IPS DF 6.9 (cell line): ENCODE measurements around the gene LIPA.
"Not testable (repeated sequence)": the region's sequence is repeated elsewhere in the genome, so short reads cannot be mapped to it uniquely, and the experiment has no call there.

Experiments
- DNase-seq: peaks from one replicate; pipeline ENCODE4 v3.0.0-alpha.2; 2013; ENCODE audit warnings: low read depth, low spot score
- H3K27ac ChIP-seq: one replicate; pipeline ENCODE4 v1.5.1; 2013; ENCODE audit warnings: low read length, control low read depth
- H3K27me3 ChIP-seq: 2 replicates; pipeline ENCODE4 v1.6.1; 2013; ENCODE audit warnings: mild to moderate bottlenecking, low read length; ENCODE audit not compliant: control insufficient read depth, insufficient read depth
- H3K36me3 ChIP-seq: 2 replicates; pipeline ENCODE4 v1.6.1; 2013; ENCODE audit warnings: low read length; ENCODE audit not compliant: control insufficient read depth, insufficient read depth
- H3K4me1 ChIP-seq: 2 replicates; pipeline ENCODE4 v1.6.1; 2013; ENCODE audit warnings: low read length; ENCODE audit not compliant: control insufficient read depth, insufficient read depth
- H3K4me3 ChIP-seq: 2 replicates; pipeline ENCODE4 v1.5.1; 2013; ENCODE audit warnings: mild to moderate bottlenecking, low read length
- H3K9me3 ChIP-seq: 2 replicates; pipeline ENCODE4 v1.6.1; 2013; ENCODE audit warnings: low read length, inconsistent platforms; ENCODE audit not compliant: control insufficient read depth, insufficient read depth
- WGBS: extraction: QIAGEN DNeasy Blood & Tissue Kit; methylation state at CpG from one replicate; pipeline ENCODE4 v1.1.7; 2013; ENCODE audit warnings: mixed read lengths, missing lambda C conversion rate; ENCODE audit not compliant: insufficient read length, insufficient coverage; 5-methylcytosine and 5-hydroxymethylcytosine counted together

The LIPA gene

DNA sequence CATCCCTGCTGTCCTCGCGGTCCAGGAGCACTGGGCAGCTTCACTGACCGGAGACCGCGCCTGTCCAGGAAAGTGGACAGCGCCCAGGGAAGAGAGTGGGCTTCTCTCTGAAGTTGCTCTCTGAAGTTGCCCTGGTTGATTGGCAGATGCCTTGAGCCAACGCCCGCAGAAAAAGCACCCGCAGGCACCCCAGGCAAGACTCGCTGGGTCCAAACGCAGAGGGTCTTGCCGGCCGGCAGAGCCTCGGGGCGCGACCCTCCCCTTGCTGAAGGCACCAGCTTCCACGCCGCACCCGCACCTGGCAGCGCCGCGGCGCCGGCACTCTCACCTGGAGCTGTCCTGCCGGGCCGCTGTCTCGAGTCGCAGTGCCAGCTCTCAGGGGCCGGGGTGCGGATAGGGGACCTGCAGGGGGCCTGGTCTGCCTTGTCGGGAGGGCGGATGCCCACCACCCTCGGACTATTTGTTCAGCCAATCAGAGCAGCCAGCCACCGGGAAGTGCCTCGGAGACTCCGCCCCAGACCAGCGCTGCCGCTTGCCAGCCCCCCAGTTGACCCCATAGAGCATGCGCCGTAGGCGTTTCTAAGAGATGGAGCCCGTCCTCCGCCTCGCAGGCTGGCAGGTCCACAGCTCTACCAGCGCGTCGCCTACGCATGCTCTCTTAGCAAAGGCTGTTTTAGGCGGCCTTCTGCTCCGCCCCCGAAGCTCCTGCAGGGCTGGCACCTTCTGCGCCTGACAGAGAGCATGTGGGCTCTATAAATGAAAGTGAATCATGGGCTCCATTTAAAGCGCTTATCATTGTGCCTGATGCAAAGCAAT is at the start of gene LIPA:
Gene LIPA (minus strand): TSS at position 367 of the 816 bp plus-strand sequence. CDS start 4,127 bp downstream, outside the sequence.
- H3K36me3 ChIP-seq = no peaks in the 10 kb centered on the region
- WGBS = no CpG with 5 or more reads among the region's 53 CpGs
- H3K4me1 ChIP-seq = no peaks in the 10 kb centered on the region
- peak within 1 kb of the TSS; percentile 70 for H3K4me3 ChIP-seq
- H3K27me3 ChIP-seq = no peaks in the 10 kb centered on the region
- no peaks in the 10 kb centered on the region for H3K9me3 ChIP-seq
- peak; percentile 95 for DNase-seq
- H3K27ac ChIP-seq = no peak within 1 kb of the TSS

- Histone ChIP-seq H3K9me3 (no peaks in the 10 kb centered on the region), H3K27me3 (no peaks in the 10 kb centered on the region), H3K36me3 (no peaks in the 10 kb centered on the region), H3K27ac (no peak overlapping the region), H3K4me1 (no peaks in the 10 kb centered on the region), H3K4me3 (no peak overlapping the region)
- no peak for DNase-seq
- WGBS = no CpG with 5 or more reads among the region's 2 CpGs
Observed at GRCh38 chr10:89301232-89301631, 49.7 kb upstream of the LIPA start.

DNA sequence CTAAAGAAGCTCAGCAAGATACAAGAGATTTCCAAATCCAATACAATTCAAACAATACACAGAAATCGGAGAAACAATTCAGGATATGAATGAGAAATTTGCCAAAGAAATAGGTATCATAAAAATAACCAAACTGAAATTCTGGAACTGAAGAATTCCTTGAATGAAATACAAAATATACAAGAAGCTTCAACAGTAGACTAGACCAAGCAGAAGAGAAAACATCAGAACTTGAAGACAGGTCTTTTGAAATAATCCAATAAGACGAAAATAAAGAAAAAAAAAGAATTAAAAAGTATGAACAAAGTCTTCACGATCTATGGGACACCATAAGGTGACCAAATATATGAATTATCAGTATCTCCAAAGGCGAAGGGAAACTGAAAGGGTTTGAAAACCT is 47.5 kb upstream of the LIPA start:
- no CpG with 5 or more reads among the region's 4 CpGs for WGBS
- no peaks in the 10 kb centered on the region for H3K4me1 ChIP-seq
- H3K27me3 ChIP-seq = no peaks in the 10 kb centered on the region
- H3K27ac ChIP-seq = no peak overlapping the region
- H3K4me3 ChIP-seq = no peak overlapping the region
- H3K9me3 ChIP-seq = no peaks in the 10 kb centered on the region
- H3K36me3 ChIP-seq = no peaks in the 10 kb centered on the region
- DNase-seq = no peak

- WGBS = no CpG with 5 or more reads among the region's 5 CpGs
- Histone ChIP-seq H3K36me3 (no peaks in the 10 kb centered on the region), H3K9me3 (no peaks in the 10 kb centered on the region), H3K27me3 (no peaks in the 10 kb centered on the region), H3K4me3 (no peak overlapping the region), H3K27ac (no peak overlapping the region), H3K4me1 (no peaks in the 10 kb centered on the region)
- DNase-seq = no peak
Observed at GRCh38 chr10:89297791-89298190, 46.2 kb upstream of the LIPA start.

DNA sequence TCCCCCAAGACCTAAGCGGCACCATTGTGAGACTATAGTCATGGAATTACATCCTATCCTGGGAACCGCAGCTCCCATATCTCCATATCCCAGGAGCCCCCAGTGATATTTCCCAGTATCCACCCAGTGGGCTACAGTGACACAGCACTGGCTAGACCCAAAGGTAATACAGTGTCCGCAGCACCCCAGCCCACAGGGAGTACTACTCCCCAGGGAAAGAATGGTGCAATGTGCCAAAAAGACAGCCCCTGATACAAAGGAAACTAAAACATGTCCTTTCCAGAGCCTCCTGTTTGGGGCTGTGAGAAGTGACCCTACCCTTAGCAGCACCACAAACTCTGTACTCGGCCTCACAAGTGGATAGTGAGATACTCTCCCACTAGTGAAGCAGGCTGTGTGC is 45.8 kb upstream of the LIPA start:
- H3K4me3 ChIP-seq = no peak overlapping the region
- no peak overlapping the region for H3K27ac ChIP-seq
- no peaks in the 10 kb centered on the region for H3K4me1 ChIP-seq
- H3K27me3 ChIP-seq = no peaks in the 10 kb centered on the region
- H3K9me3 ChIP-seq = no peaks in the 10 kb centered on the region
- DNase-seq = no peak
- WGBS = no CpG with 5 or more reads among the region's 4 CpGs
- no peaks in the 10 kb centered on the region for H3K36me3 ChIP-seq

DNA sequence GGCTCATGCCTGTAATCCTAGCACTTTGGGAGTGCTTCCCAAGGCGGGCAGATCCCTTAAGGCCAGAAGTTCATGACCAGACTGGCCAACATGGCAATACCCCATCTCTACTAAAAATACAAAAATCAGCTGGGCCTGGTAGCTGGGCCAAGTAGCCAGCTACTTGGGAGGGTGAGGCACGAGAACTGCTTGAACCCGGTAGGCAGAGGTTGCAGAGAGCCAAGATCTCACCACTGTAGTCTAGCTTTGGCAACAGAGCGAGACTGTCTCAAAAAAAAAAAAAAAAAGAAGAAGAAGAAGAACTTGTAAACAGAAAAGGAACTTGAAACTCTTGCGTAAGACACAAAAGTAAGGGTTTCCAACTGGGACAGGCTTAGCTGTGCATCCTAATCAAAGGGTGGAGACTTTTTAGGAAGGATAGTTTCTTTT is 44.7 kb upstream of the LIPA start:
- no peak overlapping the region for H3K27ac ChIP-seq
- H3K9me3 ChIP-seq = no peaks in the 10 kb centered on the region
- no peak for DNase-seq

GRCh38 chr10:89295597-89295996 is 44.0 kb upstream of the LIPA start:
- no CpG with 5 or more reads among the region's 1 CpG for WGBS
- Histone ChIP-seq H3K27me3 (no peaks in the 10 kb centered on the region), H3K27ac (no peak overlapping the region), H3K9me3 (no peaks in the 10 kb centered on the region), H3K4me1 (no peaks in the 10 kb centered on the region), H3K4me3 (no peak overlapping the region), H3K36me3 (no peaks in the 10 kb centered on the region)
- no peak for DNase-seq

More for the DNA sequence above, 44.7 kb upstream of the LIPA start:
- no CpG with 5 or more reads among the region's 5 CpGs for WGBS
- H3K27me3 ChIP-seq = no peaks in the 10 kb centered on the region
- no peaks in the 10 kb centered on the region for H3K4me1 ChIP-seq
- no peak overlapping the region for H3K4me3 ChIP-seq
- no peaks in the 10 kb centered on the region for H3K36me3 ChIP-seq

GRCh38 chr10:89294721-89295239 is 43.2 kb upstream of the LIPA start:
- no peak for DNase-seq
- no CpG with 5 or more reads among the region's 3 CpGs for WGBS
- no peak overlapping the region for H3K4me3 ChIP-seq
- no peaks in the 10 kb centered on the region for H3K9me3 ChIP-seq
- H3K27me3 ChIP-seq = no peaks in the 10 kb centered on the region
- H3K36me3 ChIP-seq = no peaks in the 10 kb centered on the region
- no peak overlapping the region for H3K27ac ChIP-seq
- no peaks in the 10 kb centered on the region for H3K4me1 ChIP-seq

DNA sequence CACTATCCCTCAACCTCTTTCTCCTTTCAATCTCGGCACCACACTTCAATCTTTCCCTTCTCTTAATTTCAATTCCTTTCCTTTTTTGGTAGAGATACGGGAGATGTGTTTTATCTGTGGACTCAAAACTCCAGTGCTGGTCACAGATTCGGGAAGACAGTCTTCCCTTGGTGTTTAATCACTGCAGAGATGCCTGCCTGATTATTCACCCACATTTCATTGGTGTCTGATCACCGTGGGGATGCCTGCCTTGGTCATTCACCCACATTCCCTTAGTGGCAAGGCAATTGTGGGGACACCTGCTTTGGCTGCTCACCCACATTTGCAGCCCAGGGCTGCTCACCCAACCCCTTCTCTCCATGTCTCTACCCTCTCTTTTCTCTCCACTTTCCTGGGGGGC is 33.7 kb upstream of the LIPA start:
- H3K4me3 ChIP-seq, H3K9me3 ChIP-seq, DNase-seq, H3K4me1 ChIP-seq, H3K27ac ChIP-seq, H3K36me3 ChIP-seq, H3K27me3 ChIP-seq: not testable (repeated sequence)
- WGBS = 5% methylated on average over 1 of the region's 4 CpGs

DNA sequence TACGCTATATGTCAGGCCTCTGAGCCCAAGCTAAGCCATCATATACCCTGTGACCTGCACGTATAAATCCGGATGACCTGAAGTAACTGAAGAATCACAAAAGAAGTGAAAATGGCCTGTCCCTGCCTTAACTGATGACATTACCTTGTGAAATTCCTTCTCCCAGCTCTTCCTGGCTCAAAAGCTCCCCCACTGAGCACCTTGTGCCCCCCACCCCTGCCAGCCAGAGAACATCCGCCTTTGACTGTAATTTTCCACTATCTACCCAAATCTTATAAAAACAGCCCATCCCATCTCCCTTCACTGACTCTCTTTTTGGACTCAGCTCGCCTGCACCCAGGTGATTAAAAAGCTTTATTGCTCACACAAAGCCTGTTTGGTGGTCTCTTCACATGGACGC is 33.1 kb upstream of the LIPA start:
- no CpG with 5 or more reads among the region's 6 CpGs for WGBS
- not testable (repeated sequence) for H3K9me3 ChIP-seq, H3K27me3 ChIP-seq, H3K27ac ChIP-seq, H3K4me1 ChIP-seq, H3K36me3 ChIP-seq, DNase-seq, H3K4me3 ChIP-seq
